BJ (cell line): ENCODE results near the gene DRD4. TPM values are rescaled to one million over a fixed set of nuclear protein-coding genes. Genes with fewer than 3 reads are reported as not detected.

Experiments used
- CTCF ChIA-PET: fragments of 350-600 bp; formaldehyde crosslinking; extraction: SDS; loops from one replicate; lab custom pipeline; 2021; ENCODE audit warnings: antibody characterized with exemption, inconsistent platforms; lab: Yijun Ruan, JAX
- POLR2A ChIA-PET: fragments of 300-600 bp; sonication (Branson Sonifier 250); formaldehyde crosslinking; extraction: SDS; loops from one replicate; lab custom pipeline; 2021; ENCODE audit warnings: antibody characterized with exemption; lab: Charles Lee
- DNase-seq: peaks from one replicate; pipeline ENCODE4 v3.0.0-alpha.2; 2011; ENCODE audit warnings: low read depth
- H3K27me3 ChIP-seq: 2 replicates; pipeline ENCODE4 v1.6.0; 2011; ENCODE audit warnings: low read length; ENCODE audit not compliant: control insufficient read depth, insufficient read depth
- H3K36me3 ChIP-seq: 2 replicates; pipeline ENCODE4 v1.5.1; 2011; ENCODE audit warnings: low read length; ENCODE audit not compliant: control insufficient read depth, insufficient read depth
- H3K4me3 ChIP-seq: 2 replicates; pipeline ENCODE4 v1.5.1; 2011; ENCODE audit warnings: low read depth, mild to moderate bottlenecking, control low read depth, low read length
- polyA plus RNA-seq: library from polyadenylated mRNA; depleted of rRNA; stranded (reverse); fragments of >200 nt; gene quantifications from 2 replicates; pipeline ENCODE4 v1.2.3, GENCODE V29; 2011
- TF ChIP-seq, protein P1 (sequence below): IDR thresholded peaks from 2 replicates; pipeline ENCODE4 v1.5.1; 2011; ENCODE audit warnings: low read depth, mild to moderate bottlenecking, control low read depth, inconsistent platforms, low read length, moderate library complexity; ENCODE audit not compliant: insufficient read depth

DRD4 gene
- polyA plus RNA-seq, 1 experiment = not detected

DNA sequence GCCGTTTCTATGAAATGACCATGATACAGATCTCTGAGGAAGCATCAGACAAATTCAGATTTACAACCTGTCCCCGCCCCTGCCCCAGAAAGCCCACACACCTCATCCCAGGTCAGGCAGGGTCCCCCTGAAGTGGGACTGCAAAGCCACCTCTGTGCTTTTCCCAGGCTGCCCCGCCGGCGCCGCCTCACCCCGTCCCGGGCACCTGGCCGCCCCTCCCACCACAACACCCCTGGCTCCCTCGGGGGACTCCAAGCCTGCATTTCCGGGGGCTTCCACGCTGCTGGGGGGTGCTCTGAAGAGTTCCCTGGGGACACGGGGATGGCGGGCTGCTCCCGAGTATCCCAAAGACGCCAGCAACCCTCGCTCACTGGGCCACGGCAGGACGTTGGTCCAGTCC lies 23.2 kb downstream of the DRD4 start:
- Histone ChIP-seq H3K36me3 (peaks cover 28% of the 10 kb centered on the region), H3K27me3 (no peaks in the 10 kb centered on the region), H3K4me3 (no peak overlapping the region)
- ChIA-PET CTCF (interaction anchor here (3.3 kb wide), 1 partner anchor 66 kb away, joined by 43 read pairs; no protein-coding TSS in a partner anchor), POLR2A (no interaction called here)
- TF ChIP-seq, protein P1, sequence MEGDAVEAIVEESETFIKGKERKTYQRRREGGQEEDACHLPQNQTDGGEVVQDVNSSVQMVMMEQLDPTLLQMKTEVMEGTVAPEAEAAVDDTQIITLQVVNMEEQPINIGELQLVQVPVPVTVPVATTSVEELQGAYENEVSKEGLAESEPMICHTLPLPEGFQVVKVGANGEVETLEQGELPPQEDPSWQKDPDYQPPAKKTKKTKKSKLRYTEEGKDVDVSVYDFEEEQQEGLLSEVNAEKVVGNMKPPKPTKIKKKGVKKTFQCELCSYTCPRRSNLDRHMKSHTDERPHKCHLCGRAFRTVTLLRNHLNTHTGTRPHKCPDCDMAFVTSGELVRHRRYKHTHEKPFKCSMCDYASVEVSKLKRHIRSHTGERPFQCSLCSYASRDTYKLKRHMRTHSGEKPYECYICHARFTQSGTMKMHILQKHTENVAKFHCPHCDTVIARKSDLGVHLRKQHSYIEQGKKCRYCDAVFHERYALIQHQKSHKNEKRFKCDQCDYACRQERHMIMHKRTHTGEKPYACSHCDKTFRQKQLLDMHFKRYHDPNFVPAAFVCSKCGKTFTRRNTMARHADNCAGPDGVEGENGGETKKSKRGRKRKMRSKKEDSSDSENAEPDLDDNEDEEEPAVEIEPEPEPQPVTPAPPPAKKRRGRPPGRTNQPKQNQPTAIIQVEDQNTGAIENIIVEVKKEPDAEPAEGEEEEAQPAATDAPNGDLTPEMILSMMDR = no peak
- DNase-seq = no peak

DNA sequence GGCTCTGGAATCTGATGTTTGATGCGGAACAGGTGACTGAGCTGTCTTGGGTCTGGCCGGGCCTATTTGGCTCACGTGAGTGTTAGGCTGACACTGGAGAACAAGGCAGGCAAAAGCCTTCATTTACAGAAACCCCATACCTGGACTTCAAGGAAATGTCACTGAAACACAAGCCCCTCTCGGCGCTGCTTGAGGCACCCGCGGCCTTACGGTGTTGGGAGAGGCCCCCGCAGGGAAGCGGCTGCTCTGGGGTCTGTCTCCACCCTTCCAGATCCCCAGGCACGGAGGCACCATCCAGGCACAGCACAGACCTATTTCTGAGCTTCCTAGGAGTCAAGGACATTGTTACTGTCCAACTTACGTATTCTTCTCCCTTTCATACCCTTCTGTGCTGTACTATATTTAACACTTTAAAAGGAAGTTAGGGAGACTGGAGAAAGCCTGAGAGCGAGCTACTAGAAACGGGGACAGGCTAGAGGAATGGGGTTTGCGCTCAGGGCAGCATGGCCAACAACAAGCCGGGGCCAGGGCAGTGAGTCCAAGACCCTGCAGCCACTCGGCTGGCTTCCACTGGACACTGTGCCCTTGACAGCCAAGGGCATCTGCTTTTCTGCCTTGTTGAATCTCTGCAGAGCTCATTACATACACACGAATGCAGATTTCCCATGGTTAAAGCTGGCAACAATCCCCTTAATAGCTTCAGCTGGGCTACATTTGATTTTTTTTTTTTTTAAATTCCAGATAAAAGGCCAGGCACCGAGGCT lies 23.8 kb downstream of the DRD4 start:
- H3K27me3 ChIP-seq = no peaks in the 10 kb centered on the region
- no peak for DNase-seq
- POLR2A ChIA-PET = no interaction called here
- H3K36me3 ChIP-seq = peaks cover 28% of the 10 kb centered on the region
- TF ChIP-seq, protein P1 = no peak
- H3K4me3 ChIP-seq = no peak overlapping the region
- CTCF ChIA-PET = interaction anchor here (1.3 to 3.3 kb wide), 2 partner anchors 26 to 65 kb away, joined by 4 to 43 read pairs; no protein-coding TSS in a partner anchor

DNA sequence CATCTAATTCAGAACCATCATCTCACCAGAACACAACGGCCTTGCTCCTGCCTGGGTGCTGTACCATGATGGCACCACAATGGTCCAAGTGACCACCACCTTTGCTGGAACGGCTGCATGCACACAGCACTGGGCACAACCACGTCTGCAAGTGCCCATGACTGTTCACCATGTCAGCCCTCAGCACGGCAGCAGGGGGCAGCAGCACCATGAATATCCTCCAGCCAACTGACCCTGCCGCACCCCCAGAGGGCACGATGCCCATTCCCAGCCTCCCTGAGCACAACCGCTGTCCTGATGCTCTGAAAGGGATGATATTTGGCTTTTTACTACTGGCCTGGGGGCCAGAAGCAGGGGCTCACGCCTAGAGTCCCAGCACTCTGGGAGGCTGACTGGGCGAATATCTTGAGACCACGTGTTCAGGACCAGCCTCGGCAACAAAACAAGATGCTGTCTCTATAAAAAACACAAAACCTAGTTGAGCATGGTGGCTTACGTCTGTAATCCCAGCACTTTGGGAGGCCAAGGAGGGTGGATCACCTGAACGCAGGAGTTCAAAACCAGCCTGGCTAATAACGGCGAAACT lies 25.7 kb downstream of the DRD4 start:
- peaks cover 22% of the 10 kb centered on the region for H3K36me3 ChIP-seq
- CTCF ChIA-PET = interaction anchor here (0.6 to 3.3 kb wide), 9 partner anchors 11 to 89 kb away, joined by 3 to 43 read pairs (median 5); partner anchors contain the start of gene EPS8L2
- no peak for DNase-seq
- H3K27me3 ChIP-seq = no peaks in the 10 kb centered on the region
- TF ChIP-seq, protein P1 = peak; percentile 76
- H3K4me3 ChIP-seq = no peak overlapping the region
- POLR2A ChIA-PET = no interaction called here

DNA sequence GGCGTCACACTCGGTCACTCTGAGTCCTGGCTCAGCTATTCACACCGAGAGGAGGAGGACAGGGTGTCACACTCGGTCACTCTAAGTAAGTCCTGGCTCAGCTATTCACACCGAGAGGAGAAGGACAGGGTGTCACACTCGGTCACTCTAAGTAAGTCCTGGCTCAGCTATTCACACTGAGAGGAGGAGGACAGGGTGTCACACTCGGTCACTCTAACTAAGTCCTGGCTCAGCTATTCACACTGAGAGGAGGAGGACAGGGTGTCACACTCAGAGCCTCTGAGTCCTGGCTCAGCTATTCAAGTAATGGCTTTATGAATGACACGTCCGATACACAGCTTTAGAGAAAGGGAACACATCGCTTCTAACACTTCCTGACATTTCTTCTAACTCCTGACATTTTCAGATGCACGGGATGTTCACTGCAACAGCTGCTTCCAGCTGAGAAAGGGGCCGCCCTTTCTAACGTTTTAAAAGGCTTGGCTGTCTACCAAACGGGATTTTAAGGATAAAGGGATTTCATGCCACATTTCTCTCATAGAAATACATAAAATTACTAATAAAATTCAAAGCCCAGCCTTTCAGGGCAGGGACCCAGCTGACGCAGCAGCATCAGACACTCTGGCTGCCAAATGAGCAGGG lies 28.1 kb downstream of the DRD4 start:
- Histone ChIP-seq H3K36me3 (peaks cover 13% of the 10 kb centered on the region), H3K27me3 (no peaks in the 10 kb centered on the region), H3K4me3 (no peak overlapping the region)
- ChIA-PET CTCF (interaction anchor here (1.2 to 2.9 kb wide), 3 partner anchors 16 to 63 kb away, joined by 3 to 18 read pairs (median 6); no protein-coding TSS in a partner anchor), POLR2A (interaction anchor here (0.6 kb wide), 1 partner anchor 58 kb away, joined by 5 read pairs; no protein-coding TSS in a partner anchor)
- TF ChIP-seq, protein P1 = no peak
- peak; percentile 16 for DNase-seq
